ENCODE data around the gene EPHB1.
"Not testable (repeated sequence)": the region's sequence is repeated elsewhere in the genome, so short reads cannot be mapped to it uniquely, and the experiment has no call there.

Gene EPHB1

DNA sequence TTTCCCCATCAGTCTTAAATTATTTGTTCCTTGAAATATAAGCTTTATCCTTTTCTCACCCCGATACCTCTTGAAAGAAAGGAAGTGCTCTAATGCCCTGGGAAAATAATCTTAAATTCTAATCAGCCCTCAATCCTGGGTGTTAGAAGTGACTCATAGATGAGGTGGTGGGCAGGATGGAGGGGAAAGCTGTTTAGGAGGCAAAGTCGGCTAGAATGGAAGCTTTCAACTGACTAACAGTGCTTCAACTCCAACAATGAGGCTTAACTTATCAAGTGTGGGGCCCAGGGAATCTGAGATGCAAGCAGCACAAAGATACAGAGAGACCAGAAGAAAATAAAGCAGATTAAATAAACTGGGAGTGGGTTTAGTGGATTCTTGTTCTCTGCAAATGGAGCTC is 175.8 kb downstream of the EPHB1 start:
- no peak for DNase-seq

DNA sequence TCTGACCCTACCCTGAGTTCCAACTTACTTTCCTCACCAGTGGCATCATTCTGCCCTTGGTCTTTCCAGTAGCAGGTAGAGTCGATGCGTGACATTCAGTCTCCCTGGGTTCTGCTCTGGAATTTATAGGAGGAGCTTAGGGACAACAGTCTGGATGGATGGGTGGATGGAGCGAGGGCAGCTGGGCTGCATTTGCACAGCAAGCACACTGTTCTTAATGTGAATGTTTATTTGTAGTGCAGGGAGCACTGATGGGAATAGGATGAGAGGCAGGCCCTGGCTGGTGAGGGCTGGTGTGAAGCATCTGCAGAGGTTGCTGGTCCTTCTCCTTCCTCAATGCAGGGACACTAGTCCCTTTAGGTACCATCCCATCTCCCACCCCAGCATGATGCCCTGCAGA is 176.2 kb downstream of the EPHB1 start:
- no peak for DNase-seq

DNA sequence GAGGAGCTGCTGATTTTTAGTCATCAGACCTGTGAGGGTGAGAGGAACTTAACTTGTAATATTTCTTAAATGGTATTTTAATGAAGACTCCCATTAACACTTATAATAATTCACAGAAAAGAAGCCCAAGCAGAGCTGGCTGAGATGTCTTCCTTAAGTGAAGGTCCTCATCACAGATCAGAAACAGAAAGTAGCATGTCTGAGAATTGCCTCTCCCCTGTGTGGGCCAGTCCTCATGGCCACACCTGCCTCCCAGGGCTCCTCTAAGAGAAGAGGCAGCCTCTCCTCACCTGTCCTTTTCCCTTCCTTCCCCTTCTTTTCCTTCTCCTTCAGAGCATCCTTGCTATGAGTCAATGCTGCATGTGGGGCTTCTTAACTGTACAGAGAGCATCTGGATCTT is 176.8 kb downstream of the EPHB1 start:
- DNase-seq, result not testable (repeated sequence)

DNA sequence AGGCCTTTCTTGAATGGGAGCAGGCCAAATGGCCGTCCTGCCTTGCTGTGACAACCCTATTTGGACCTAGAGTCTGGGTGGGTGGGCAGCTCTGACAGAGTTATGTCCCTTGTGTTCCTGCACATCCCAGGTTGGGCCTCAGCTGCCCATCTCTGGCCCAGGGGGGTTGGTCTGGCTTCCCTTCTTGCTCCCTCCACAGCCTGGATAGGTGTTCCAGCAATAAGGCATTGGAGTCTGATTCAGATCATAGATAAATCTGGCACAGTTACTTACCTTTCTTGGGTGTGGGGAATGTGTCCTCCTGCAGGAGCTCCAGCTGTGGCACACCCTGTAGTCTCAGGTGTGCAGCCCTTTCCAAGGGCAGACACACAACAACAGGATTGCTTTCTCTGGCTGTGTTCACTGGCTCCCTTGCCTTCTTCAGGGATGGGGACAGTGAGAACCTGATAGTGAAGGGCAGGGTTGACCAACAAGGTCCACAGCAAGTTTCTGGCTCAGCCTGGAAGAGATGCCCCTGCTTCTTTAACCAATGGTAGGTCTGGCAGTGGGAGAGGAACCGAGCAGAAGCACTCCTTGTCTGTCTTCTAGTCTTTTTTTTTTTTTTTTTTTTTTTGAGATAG is 177.9 kb downstream of the EPHB1 start:
- no peak for DNase-seq

DNA sequence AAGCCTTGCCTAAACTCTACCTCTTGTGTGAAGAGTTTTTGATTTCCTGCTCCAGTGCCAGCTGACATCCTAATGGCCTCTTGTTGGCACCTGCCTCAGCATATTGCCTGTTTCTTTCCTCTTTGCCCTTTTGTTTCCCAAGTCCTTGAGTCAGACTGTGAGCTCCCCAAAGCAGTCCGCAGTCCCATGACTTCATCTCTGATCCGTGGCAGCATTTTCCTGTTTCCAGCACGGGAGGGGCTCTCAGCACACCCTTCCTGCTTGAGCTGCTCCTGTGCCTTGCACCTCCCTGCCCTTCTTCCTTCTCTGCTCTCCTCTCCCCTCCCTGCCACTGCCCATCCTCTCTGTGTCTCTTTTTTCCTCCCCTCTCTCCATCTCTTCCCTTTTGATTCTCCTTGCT is 179.6 kb downstream of the EPHB1 start:
- no peak for DNase-seq

DNA sequence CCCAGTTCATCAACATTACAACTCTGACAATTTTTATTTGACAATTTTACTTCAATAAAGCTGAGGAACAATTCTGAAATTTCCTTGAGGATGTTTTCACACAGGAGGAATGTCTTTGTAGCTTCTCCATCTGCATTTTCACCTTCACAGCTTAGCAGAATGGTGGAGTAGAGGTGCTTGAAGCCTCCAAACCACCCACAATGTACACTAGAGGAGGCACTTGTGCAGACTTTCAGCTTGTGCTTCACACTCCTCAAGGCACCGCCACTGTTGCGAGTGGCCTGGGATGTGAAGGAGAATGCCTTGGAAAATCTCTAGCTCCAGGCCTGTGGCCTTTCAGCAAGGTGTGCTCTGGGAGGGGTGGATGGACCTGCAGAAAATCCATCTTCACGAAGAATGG is 181.9 kb downstream of the EPHB1 start:
- no peak for DNase-seq

DNA sequence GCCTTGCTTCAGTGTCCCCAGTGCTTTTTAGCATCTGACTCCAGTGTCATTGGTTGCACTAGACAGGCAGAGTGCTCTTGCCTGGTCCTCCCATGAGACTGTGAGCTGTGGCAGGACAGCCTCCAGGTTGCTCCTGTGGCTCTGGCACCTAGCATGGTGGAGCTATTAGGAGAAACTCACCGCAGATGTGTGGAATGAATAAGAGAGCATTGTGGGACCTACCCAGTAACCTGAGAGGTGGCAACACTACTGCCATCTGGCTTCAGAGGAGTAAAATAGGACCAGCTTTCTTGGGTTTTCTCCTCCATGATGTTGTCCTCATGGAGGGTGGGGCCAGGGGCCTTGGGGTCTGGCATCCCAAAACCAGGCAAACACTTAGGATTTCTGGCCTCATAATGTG is 183.6 kb downstream of the EPHB1 start:
- no peak for DNase-seq

DNA sequence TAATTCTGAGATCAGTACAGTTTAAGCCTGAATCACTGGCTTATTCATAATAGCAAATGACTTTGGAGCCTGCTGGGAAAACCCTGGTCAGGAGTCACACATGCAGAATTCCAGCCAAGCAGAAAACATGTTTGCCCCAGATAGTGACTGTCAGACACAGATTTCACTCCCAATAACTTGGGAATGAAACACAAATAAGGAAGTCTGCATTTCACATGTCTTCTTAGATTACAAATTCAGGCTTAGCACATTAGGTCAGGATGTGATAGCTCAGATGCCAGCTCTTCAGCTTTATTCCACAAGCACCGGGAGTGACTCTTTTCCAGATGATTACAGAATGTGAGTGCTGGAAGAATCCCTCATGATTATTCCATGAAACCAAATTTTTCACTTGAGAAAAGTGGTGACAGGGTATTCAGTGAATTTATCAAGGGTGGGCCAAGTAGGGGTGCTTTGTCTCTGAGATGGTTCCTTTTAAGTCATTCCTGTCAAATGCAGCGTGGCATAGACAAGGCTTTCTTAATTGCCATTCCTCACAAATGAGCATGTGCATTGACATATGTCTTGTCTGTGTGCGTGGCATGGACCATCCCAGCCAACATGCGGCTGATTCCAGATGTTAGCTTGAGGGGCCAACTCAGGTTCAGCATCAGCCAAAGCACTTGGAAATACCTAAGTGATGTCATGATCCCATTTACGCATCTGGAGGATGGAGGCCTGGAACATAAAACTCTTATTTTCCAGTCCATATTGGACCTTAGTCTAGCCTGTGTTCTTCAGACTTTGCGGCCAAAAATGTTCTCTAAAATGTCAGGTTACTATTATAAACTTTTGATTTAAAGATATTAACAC is 191.0 kb downstream of the EPHB1 start:
- DNase-seq, result no peak

DNA sequence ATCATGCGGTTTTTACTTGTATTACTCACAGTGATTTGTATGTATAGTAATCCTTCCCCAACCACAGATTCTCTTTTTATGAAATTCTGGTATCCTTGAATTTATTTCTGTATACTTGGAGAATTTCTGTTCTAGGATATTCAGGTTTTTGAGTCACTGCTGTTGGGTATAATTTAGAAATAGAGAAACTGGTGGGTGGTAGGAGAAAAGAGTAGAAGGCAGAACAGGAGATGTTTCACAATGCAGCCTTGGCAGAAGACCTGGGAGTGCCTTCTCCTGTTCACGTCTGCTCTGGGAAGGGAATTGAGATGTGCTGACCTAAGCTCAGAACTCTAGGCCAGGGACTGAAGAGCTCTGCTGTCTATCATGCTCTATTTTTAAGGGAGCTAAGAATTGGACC is 193.6 kb downstream of the EPHB1 start:
- DNase-seq, result no peak

DNA sequence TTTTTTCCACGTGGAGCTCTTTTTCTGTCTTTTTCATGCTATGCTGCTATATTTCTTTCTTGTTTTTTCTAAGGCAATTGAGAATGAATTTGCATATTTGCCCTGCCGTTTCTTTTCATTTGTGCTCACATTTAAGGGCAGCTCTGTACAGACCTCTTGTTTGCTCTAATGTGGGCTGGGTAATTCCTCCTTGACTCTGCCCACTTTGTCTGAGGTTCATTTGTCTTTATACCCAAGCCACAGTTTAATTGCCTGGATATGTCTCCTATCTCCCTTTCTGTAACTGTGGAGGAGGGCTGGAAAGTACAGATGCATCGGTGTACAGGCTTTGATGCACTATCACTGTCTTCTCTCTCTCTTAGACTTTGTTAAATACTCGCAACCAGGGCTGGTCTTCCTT is 195.9 kb downstream of the EPHB1 start:
- DNase-seq, result no peak

DNA sequence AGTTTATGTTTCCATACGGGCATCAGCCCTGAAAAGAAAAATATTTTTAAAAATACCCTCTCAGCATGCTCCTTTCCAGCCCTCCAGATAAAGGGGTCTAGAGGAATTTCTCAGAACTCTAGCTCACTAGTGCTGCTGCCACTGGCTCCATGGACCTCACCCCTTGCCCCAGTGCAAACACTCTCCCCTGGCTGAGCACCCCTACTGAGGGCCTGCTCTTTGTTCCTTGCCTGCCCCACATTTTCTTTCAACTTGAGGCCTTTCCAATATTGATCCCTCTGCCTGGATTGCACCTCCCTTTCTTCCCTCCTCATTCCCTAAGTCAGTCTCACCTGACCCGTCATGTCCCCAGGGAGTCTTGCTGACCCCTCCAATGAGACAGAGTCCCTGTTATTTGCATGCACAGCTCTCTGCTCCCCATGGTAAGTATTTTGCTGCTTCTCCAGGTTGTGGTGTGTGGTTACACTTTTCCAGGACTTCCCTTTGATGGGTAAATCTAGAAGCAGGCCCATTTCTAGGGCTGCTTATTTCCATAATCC is 196.5 kb downstream of the EPHB1 start:
- DNase-seq, result no peak

DNA sequence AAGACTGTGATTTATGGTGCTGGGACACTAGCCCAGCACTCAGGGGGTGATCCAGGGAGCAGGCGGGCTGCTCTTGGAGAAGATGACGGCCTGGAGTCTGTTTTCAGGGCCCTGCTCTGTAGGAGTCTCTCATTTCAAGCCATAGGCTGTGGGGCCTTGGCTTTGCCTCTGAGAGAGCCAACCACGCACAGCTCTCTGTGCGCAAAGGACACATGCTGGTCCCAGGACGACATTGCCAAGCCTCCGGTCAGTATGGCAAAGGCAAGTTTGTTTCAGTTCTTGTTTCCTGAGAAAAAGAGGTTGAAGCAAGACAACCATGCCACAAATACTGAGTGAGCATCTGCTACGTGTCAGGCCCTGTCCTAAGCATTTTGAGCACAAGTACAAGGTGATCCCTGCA is 197.1 kb downstream of the EPHB1 start:
- no peak for DNase-seq

DNA sequence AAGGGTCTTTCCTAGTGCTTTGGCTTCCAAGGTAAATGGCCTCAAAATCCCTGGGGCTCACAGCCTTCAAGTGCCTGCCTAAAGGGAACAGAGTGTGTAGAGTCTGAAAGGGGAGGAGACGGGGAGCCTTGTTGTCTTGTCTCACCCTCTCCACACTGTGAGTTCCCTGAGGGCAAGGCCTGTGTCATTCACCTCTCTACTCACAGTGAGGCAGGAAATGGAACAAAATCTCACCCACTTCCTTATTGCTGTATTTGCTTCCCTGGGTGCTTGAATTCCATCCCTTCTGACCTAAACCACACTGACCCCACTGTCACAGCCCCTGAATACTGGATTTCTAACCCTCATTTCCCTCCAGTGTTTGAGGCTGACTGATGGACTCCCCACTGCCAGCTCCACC is 197.5 kb downstream of the EPHB1 start:
- DNase-seq, result no peak

DNA sequence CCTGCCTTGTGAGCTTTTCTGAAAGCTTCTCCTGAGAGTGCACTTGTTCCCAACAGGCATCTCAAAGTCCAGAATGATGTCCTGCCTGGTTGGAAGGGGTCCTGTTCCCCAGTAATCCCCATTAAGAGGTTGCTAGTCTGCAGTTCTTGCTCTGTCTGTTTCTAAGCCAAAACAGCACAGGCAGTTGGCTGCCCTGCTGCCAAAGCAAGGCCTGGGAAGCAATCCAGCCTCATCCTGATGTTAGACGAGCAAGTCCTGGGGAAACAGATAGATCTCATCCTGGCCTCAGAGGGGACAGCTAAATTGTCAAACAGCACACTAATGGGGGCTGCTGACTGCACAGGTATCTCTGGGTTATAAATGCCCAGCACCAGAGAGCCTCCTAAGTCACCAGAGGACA is 198.0 kb downstream of the EPHB1 start:
- DNase-seq, result no peak

DNA sequence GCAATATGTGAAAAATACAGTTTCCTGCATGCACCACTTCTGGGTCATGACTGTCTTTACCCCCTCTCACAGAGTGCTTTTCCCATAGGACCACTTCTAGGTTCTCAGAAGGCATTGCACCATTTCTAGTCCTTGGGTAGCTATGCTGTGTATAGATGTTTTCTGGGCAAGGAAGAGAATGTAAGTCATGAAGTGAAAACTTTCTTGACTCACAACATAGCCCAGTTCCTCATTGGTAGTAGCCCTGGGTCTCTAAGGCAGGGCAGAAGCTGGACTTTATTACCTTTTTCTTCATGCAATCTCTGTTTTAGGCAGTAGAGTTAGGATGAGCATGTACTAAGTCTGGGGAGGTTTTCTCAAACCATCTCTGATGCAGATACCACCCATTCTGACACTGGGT is 203.1 kb downstream of the EPHB1 start:
- DNase-seq, result no peak

DNA sequence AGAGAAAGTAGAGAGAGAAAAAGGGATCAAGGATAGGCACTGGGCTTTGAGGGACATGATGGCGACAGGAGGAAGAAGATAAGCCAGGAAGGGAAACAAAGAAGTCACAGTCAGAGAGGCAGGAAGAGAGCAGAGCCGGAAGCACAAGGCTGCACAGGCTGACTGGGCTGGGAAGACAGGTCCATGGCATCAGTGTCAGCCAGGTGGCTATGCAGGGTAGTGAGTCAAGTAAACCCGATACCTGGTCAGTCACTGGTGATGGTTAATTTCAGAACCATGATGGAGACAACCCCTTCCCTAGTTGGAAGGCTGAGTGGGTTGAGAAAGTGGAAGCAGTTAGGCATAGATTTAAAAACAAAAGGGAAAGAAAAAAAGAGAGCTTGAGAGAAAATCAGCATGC is 203.8 kb downstream of the EPHB1 start:
- no peak for DNase-seq

DNA sequence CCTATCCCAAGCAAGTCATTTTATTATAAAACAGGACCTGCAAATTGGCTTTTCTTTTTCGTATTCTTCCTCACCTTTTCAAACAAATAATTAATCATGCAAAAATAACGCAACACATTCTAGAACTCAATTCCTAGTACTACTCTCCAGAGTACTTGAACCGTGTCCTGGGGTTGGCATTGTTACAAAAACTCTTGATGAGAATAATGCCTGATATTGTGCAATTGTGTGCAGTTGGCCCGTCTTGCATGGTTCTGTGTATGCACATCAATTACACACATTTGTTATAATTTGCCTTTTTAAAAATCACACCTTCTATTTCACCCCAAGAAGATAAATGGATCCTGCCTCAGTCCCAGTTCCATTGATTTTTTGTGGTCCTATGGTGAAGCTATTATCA is 205.4 kb downstream of the EPHB1 start:
- no peak for DNase-seq

DNA sequence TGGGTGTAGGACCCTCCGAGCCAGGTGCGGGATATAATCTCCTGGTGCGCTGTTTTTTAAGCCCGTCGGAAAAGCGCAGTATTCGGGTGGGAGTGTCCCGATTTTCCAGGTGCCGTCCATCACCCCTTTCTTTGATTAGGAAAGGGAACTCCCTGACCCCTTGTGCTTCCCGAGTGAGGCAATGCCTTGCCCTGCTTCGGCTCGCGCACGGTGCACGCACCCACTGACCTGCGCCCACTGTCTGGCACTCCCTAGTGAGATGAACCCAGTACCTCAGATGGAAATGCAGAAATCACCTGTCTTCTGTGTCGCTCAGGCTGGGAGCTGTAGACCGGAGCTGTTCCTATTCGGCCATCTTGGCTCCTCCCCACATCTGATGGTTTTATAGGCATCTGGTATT is 210.6 kb downstream of the EPHB1 start:
- DNase-seq, result not testable (repeated sequence)

DNA sequence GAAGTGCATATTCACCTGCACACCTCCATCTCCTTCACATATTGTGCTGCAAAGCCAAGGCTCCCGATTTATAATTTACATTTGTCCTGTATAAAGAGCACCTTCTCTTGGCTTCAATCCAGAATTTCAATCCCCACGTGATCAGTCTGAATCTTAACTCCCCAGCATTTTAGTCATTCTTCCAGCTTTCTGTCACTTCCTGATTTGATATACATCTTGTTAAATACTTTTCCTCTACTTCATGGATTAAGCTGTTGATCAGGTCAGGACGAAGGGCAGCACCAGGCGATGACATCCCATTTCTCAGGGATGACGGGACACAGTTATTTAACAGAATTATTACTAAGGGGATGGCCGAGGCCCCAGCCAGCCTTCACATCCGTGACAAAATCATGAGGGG is 212.5 kb downstream of the EPHB1 start:
- no peak for DNase-seq

DNA sequence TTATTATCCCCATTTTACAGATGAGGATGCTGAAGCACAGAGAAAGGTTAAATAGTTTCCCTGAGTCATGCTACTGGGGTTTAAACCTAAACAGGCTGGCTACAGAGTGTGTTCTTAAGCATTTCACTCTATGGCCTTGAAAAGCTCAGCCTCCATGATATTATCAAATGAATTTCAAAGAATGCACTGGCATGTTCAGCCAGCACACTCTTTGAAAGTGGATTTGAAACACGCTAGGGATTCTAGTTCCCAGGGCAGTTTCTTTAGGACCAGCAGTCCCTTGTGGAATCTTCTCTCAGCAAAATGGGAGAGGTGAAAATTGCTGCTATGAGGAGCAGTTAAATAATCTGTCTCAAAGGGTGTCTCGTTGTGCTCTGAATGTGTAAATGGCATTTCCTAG is 213.3 kb downstream of the EPHB1 start:
- no peak for DNase-seq

DNA sequence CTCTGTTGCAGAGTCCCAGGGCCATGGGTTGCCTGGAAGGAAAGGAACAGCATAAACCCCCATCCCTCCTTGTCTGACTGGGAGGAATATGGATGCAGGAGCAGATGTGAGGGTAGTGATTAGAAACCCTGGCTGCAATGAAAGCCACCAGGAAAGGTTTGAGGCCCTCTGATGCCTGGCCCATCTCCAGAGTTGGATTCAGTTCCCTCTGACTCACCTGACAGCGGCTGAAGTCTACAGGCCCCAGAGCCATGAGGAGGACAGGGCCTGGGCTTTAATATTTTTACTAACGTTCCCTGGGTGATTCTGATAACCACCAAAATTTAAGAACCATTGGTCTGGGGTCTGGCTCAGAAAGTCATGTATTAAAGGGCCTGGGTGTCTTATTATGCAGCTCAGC is 214.0 kb downstream of the EPHB1 start:
- no peak for DNase-seq

DNA sequence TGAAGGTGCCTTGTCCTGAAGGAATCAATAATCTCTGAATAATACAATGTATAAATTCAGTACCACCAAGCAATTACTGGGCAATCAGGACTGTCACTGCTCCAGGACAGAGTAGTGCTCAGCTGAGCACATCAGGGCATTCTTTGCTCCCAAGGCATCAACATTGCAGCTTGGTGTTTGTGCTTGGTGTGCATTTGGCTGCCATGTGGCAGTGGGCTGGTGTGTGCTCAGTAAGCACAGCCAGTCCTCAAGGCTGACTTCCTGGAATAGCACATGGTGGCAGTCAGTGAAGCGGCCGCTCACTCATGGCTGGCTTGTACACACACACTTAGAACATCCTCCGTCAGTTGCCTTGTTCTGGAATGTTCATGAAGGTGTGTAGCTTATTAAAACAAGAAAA is 217.0 kb downstream of the EPHB1 start:
- DNase-seq, result no peak

DNA sequence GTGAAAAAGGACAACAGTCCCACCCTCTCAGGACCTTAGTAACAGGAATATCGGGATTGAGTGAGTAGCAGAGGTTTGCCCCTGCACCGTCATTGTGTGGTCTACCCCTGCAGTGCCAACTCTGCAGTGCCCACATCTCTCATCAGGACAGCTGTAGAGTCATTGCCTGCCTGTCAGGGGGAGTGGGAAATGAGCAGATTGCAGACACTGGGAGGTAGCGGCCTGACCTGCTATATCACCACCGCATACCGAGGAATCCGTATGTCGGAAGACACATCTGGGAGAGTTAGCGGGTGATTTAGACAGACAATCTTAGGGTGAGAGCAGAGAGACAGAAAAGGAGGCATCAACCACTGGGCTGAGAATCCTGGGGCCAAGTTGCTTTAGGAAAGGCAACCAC is 218.1 kb downstream of the EPHB1 start:
- DNase-seq, result no peak

DNA sequence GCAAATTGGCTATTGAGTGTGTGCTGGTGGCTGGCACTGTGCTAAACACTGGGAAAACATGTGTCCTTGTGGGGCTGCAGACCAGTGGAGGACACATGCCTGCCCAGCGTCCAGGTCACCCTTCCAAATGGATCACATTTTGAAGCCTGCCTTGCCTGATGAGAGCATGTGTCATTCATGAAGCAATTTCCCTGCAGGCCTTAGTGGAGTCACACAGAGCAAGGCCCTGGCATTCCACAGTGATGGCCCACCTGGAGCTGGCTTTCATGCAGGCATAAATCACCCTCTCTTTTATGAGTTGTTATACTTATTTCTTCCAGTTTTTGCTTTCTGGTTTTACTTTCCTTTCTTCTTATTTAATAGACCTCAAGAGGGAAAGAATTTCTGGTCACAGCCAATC is 219.5 kb downstream of the EPHB1 start:
- no peak for DNase-seq
